ENCODE results near the gene POU2F2.
A peak's percentile ranks its signal among the peaks of the same experiment; 100 is the strongest.

Gene POU2F2

DNA sequence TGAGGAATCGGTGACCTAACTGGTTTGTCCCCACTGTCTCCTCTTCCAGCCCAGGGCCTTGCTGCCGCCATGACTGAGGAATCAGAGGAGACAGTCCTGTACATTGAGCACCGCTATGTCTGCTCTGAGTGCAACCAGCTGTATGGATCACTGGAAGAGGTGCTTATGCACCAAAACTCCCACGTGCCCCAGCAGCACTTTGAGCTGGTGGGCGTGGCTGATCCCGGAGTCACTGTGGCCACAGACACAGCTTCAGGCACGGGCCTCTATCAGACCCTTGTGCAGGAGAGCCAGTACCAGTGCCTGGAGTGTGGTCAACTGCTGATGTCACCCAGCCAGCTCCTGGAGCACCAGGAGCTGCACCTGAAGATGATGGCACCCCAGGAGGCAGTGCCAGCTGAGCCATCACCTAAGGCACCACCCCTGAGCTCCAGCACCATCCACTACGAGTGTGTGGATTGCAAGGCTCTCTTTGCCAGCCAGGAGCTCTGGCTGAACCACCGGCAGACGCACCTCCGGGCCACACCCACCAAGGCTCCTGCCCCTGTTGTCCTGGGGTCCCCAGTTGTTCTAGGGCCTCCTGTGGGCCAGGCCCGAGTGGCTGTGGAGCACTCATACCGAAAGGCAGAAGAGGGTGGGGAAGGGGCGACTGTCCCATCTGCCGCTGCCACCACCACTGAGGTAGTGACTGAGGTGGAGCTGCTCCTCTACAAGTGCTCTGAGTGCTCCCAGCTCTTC lies 53.5 kb downstream of the POU2F2 start:
- no peak for DNase-seq

DNA sequence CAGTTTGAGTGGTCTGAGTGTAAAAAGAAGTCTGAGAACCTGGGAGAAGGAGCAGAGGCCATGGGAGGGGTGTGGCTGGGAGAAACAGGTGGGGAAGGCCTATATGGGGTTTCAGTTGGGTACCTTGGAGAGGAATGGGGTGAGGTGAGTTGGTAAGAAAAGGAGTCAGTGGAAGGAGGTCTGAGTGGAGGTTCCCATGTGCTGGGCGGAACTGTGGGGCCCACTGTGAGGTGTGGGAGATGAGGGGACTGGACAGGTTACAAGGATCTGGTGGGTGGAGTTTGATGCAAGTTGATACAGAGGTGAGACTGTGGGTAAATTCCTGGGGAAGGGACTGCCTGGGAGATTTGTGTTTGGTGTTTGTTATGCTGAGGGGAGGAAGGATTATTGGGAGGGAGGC lies 54.2 kb downstream of the POU2F2 start:
- no peak for DNase-seq

DNA sequence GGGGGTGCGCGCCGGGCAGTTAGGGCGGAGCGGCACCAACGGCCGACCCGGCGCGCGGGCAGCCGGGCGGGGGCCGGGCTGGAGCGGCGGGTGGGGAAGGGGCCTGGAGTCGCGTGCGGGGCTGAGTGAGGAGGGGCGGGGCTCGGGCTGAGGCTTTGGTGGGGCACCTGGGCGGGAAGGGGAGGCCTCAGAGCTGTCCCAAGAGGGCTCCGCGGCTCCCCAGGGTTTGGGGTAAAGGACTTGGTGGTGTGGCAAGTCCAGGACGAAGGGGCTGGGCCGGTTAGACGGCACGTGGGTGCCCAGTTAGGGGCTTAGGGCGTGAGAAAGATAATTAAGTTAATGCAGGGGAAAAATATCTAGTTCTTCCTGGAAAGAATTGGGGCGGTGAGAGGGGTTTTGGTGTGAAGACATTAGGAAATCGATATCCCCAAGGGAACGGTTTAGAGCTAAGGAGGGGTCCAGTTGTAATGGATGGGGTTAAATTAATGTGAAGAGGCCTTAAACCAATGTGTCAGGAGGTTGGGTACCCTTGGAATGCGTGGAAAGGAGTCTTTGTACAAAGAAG lies 55.8 kb downstream of the POU2F2 start:
- DNase-seq, result no peak

DNA sequence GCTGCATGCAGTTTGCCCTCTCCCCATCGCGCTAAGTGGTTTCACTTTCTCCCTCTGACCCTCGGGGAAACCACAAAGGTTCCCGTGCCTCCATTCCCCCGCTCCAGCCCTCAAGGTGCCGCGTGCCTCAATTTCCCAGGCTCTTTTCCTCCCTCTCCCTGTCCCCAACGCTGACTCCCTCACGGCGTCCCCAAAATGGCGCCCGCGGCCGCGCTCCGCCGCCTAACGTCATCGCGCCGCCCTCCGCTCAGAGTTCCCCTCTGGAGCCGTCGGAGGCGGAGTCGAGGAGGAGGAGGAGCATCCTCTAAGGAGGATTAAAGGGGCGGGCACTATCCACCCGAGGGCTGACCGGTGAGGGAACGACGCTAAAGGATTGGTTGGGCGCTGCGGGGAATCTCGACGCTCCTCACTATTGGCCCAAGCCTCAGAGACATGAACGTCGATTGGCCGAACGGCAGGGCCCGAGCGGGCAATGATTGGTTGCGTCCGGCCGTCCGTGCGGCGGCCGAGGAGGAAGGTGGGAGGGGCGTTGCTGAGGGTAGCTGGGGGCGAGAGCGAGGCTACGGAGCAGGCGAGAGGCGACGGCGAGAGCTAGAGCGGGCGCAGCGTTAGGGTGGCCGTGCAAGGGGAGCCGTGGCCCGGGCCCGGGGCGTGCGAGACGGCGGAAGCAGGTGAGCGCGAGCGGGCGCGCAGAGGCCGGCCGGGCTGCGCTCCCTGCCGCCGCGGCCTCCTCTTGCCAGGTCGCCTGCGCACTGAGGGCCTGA lies 56.4 kb downstream of the POU2F2 start, which contains the start of gene ZNF574:
Gene ZNF574, plus strand, starts transcription at position 551 of the 764 bp plus-strand sequence. CDS start 2,441 bp downstream, outside the sequence.
- DNase-seq, result peak; percentile 98

DNA sequence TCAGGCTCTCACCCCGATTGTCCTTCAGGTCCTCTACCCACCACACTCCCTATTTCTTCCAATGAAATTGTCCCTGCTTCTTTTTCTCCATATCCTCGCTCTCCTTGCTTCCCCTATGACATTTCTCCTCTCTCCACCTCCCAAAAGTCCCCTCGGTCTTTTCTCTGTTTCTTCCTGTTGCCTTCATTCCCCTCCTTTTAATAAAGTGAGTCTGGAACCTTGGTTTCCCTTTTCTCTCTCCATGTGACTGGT lies 57.0 kb downstream of the POU2F2 start:
- peak; percentile 25 for DNase-seq

DNA sequence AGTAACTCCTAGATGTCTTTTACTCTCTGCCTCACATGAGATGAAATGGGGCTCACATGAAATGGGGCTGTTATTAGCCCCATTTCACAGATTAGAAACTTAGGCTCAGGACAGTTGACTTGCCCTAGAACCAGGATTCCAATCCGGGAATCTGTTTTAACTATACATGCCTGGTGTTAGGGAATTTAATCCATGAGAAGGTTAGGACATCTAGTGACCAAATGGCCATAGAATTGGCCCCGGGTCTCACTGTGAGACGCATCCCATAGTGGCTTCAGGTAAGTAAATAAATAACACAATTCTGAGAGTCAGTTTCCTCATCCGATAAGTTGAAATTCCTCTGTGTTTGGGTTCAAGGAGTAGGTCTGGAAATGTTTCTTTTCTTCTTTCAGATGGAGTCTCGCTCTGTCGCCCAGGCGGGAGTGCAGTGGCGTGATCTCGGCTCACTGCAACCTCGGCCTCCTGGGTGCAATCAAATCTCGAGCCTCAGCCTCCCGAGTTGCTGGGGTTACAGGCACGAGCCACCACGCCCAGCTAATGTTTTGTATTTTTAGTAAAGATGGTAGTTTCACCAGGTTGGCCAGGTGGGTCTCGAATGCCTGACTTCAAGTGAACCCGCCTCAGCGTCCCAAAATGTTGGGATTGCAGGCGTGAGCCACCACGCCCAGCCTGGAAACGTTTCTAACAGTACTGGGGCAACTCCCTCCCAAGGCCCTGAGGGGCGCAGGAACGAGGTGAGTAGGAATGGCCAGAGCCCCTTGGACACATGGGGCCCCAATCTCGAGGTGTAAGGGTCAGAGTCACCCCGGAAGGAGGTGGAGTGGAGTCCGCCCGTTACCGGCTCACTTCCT lies 57.5 kb downstream of the POU2F2 start:
- no peak for DNase-seq

DNA sequence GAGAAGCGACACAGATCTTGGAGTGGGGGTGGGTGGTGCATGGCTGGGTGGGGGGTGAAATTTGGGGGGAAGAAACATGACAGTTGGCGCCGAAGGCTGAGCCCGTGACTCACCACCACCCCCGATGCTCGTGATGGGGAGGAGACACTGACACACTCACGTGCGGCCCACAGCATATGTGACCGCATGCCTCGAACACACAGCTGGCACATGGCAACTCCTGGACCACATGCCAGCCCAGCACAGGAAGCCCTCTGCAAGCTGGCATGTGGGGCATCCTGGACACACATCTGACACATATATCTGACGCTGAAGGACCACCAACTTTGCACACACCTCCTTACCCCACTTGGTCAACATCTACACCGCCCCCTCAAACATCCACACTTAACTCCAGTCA lies 61.0 kb downstream of the POU2F2 start:
- DNase-seq, result no peak

DNA sequence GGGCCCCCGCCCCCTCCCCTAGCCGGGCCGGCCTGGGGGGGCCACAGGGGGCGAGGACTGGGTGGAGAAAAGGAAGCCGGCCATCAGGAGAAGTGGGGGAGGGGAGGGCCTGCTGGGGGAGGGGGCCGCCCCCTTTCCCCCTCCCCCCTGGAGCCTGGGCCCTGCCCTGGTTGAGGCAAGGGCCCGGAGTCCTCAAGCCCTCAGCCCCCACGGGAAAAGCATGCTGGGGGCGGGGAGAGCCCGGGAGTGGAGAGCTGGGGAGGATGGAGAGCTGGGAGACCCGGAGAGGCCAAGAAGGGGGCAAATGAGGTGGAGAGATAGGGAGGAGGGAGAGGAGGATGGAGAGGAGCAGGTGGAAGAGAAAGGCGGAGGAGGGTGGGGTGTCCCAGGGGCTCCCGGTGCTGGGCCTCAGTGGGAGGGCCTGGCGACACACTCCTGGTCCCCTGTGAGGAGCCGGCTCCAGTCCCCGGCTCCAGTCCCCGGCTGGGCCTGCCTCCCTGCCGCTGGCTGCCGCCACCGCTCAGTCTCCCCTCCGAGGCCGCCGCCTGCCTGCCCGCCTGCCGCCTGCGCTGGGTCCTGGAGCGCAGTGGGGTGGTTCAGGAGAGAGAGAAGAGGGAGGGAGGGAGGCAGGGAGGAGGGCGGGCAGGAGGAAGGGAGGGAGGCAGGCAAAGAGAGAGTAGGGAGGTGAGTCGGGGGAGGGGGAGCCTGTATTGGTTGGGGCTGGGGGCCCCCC lies 62.5 kb downstream of the POU2F2 start, which contains the start of gene GRIK5:
Gene GRIK5, minus strand, starts transcription at position 588 of the 733 bp plus-strand sequence. CDS start 4,436 bp downstream, outside the sequence.
- DNase-seq, result peak; percentile 28

DNA sequence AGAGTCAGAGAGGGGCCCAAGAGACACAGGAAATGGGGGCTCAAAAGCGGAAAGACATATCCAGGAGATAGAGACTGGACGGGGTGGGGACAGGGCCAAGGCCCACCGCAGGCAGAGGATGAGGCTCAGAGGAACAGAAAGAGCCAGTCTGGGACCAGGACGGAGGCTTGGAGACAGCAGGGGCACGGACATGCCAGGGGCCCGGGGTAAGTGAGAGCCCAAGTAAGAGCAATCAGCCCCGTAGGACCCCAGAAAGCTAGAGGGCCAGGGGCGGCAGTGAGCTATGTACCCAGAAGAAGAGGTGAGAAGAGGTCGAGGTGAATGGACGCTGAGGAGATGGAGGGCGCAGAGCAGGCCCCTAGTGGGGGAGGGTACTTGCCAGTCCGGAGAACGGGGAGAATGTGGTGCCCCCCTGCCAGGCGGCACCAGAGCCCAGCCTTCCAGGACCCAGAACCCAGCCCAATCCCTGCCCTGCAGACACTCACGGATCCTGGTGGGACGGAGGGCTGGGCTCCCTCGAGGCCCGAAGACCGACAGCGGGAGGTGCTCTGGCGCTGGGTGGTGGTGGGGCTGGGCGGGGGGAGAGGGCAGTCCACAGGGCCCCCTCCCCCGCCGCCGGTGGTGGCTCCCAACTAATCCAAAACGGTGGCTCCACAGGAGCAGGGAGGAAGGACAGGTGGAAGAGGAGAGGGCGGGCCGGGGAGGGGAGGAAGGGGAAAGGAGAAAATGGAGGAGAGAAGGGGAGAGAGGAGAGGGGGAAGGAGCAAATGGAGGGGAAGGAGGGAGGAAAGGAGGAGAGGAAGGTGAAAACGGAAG lies 63.3 kb downstream of the POU2F2 start:
- DNase-seq, result no peak

DNA sequence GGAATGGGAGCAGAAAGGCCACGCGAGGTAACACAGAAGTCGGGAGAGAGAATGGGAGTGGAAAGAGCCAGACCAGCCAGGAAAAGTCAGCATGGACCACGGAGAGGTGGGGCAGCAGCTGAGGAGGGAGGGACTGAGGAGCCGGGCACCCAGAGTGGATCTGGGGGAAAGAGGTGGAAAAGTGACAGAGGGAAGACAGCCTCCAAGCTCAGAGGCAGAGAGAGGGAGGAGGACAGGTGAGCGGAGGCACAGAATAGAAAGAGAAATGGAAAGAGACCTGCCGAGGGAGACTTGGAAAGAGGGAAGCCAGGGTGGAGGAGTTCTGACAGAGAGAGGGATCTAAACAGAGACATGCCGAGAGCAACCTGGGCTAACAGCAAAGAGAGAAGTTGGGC lies 63.9 kb downstream of the POU2F2 start:
- DNase-seq, result no peak

DNA sequence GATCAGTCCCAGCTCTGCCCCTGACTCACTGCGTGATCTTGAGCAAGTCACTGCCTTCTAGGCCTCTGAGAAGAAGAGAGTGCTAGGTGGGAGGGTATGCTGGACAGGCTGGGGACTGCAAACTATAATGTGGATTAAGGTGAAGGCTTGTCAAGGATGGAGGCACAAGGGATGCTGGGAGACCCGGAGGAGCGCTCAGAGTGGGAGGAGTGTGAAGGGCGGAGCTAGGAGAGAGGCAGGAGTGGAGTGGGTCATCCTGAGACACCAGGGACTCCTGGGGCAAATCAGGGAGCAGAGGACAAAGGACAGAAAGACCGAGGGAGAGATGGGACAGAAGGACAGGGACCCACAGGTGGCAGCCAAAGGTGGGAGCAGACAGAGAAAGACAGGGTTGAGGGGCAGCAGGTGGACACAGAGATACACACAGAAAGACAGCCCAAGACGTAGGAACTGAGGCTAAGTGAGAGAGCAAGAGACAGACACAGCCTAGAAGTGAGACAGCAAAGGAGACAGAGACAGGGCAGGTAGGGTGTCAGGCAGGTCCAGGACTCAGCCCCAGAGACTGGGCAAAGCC lies 64.8 kb downstream of the POU2F2 start:
- DNase-seq, result no peak

DNA sequence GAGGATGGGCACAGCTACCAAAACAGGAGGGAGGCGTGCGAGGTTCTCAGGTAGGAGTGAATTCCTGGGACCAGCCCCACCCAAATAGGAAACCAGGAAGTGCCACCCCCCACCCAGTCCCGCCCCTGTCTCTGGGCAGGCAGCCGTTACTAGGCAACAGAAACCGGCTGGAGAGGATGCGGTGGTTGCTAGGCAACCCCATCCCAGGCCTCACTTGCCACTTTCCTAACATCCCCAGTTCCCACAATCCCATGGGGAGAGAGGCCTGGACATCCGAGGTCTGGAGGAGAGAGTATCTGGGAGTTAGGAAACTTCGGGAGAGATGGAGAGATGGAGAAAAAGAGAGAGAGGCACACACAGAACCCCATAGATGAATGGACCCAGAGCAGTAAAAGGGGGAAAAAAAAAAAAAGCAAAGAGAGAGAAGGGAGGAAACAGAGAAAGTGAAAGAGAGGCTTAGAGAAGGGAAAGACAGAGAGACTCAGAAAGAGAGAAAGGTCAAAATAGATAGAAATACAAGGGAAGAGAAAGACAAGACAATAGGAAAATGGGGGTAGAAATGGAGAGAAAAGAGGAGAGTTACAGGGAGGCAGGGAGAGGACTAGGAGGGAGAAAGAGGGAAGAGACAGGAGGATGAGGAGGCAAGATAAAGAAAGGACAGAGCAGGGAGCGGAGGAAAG lies 66.0 kb downstream of the POU2F2 start:
- DNase-seq, result no peak

DNA sequence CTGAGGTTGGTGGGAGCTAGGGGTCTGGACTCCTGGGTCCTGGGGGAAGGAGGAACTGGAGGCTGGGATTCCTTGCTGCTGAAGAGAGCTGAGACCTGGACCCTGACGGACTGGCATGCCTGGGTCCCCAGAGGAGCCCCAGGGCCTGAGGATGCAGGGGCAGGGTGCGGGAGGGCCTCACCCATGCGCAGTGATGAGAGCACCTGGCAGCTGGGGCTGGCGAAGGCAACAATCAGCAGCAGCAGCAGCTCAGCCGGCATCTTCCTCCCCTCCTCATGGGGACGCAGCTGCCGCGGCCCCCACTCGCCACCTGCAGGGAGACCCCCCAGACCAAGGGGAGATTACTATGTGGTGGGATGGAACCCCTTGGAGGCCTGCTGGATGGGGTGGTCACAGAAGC lies 66.7 kb downstream of the POU2F2 start:
- no peak for DNase-seq

DNA sequence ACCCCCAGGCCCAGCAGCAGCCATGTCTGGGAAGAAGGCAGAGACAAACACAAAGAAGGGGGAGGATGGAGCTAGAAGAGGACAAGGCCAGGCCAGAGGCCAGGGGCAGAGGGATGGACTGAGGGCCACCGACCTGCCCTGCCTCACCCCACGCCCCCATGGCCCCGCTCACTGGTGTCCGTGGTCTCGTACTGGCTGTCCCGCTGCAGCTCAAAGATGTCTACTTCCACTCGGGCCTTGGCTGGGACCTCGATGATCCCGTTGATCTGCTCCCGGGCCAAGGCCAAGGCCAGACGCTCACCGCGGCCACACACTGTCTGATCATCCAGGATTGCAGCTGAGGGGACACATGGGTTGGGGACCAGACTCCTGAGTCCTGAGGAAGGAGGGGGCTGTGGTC lies 67.2 kb downstream of the POU2F2 start:
- no peak for DNase-seq

DNA sequence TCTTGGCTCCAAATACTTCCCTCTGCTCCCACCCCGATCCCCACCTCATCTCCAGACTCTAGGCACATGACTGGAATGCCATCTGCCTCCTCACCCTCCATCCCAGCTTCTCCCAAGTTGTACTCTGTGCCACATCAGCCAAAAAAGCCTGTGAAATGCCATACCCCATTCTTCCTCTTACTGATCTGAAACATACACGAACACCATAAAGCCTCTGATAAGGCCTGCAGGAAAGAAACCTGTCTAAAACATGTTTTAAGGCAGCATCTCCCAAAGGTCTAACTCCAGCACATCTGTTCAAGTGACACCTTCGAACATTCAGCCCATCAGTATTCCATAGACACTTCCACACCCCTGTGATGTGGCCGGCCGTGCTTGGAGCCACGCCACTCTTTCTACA lies 67.8 kb downstream of the POU2F2 start:
- no peak for DNase-seq

DNA sequence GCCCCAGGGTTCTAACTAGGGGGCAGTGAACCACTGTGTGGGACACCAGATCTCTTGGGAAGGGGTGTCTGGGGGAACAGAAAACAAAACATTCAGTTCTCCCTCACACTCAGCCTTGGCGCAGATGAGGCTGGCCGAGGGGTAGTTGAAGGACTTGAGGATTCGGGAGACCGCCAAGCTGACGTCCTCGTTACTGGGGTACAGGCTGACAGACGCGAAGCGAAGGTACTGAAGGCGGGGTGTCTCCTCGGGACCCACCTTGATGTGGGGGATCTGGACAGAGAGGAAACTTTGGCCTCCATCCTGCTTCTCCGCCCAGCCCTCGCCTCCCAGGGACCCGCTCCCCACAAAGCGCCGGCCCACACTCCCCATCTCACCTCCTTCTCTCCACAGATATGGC lies 69.9 kb downstream of the POU2F2 start:
- no peak for DNase-seq

DNA sequence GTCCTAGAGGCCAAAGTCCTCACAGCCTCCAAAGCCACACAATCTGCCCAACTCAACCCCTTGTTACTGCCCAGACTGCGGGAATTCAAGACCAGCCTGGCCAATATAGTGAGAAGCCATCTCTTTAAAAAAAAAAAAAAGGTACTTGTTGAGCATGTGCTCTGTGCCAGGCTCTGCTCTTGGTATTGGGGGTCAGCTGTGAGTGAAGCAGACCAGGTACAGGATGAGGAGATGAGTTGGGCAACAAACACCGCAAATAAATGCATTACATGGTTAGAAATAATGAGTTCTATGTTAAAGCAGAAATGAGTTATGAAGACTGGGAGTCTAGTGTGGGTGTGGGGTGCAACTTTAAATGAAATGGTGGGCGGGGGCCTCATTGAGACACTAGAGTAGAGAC lies 72.1 kb downstream of the POU2F2 start:
- DNase-seq, result no peak

DNA sequence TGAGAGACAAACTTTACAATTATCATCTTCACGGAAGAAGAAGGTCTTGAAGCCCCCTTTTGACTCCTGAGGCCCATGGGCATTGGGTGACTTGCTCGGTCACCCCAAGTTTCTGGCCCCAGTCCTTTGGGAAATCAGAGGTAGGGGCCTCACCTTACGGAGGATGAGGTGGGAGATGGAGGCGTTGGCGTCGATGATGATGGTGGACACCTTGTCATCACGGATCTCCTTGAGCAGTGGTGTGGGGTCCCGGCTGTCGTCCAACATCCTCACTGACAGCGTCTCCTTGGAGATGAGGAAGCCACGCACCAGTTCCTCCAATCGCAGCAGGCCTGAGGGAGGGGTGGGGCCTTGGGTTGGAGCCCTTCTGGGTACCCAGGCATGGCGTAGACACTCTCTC lies 73.0 kb downstream of the POU2F2 start:
- DNase-seq, result no peak

DNA sequence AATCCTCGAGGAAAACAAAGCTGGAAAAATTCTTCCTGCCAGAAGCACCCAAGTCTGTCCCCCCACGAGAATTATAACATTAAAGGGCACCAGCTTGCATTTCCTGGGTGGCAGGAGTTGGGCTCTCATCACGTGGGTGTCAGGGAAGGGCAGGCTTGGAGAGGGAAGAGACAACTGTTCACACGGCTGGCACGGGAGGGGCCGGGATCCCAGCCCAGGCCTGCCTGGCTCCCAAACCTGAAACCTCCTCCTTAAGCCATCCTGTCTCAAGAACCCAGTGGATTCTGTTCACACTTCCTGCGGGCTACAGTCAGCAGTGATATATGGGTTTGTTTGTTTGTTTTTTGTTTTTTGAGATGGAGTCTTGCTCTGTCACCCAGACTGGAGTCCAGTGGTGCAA lies 74.4 kb downstream of the POU2F2 start:
- DNase-seq, result no peak

DNA sequence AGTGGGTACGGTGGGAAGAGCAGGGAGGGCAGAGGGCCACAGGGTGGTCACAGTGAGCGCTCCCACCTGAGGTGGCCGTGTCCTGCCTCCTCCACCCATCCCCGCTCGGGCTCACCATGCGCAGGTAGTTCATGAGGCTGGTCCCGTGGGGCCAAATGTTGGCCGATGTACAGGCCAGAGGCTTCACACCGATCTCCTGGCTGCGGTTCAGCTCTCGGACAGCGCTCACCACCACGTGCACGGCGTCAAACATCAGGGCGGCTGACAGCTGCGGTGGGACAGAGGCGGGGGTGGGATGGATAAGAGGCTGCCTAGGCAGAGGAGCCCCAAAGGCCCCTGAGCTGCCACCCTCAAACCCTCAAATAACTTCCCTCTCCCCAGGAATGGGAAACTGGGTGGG lies 78.0 kb downstream of the POU2F2 start:
- no peak for DNase-seq

Measured in NCI-H1092 treated with DMSO at 0.1 percent for 48 hours (cell line).